Endometrium (tissue), 2 donors: Measurements from ENCODE around the gene EPB41L1.

Experiments
- FAIRE-seq: peaks from 2 replicates; lab custom pipeline; 2012; peaks lifted over from hg19 to GRCh38; lab: Jason Lieb, UNC
- donor health status: control.
- donor health status: control.

Gene EPB41L1

DNA sequence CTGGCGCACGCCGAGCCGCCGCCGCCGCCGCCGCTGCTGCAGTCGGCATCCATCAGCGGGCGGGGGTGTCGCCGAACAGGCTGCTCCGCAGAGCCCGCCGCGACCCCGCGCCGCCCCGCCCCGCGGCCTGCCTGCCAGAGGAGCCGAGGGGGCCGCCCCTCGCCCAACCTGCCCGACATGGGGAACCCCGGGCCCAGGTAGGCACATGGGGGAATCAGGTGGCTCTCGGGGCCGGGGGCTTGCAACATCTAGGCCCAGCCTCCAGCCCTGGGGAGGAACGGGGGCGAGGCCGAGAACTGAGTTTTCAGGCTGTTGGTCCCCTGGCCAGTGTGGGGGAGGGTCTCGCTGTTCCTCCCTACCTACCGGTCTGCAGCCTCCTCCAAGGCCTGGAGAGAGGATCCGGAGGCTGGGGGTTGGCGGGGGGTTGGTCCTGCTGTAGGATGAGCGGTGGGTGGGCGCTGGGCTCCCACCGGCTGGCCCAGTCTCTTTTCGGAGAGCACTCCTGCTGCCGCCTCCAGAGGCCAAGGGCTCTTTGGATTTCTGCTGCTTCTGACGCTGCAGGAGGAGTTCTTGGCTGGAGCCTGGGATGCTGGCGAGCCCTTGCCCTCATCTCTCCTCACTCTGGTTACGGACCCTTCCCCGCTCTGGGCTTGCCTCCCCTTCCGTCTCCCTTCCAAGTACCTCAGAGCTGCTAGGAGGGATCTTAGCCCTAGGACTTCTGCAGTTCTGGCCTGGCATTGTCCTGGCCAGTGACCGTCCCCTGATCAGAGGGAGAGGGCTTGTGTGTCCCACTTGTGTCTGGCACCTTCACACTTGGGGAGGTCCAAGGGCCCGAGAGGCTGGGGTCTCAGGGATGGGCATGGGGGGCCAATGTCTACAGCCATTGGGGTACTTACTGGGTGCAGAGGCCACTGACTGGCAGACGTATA, at the start of gene EPB41L1:
Gene EPB41L1 (plus strand): TSS at position 41 of the 929 bp plus-strand sequence. CDS start 19,038 bp downstream, outside the sequence.
- FAIRE-seq, result no peak

DNA sequence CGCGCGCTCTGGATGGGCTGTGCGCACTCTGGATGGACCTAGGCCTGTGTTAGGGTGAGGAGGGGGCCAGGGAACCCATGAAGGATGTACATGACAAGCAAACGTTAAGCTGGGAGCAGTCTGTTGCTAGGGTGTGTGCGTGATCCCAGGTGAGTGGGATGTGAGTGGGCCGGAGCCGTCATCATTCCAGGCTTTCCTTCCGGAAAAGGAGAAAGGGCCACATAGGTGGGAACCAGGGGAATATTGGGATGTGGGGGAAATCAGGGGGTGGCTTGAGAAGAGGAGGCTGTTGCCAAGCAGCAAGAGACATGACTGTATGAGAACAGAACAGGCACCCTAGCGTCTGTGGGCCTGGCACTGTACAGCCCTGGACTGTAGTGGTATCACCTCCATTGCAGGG, 49.7 kb upstream of the EPB41L1 start:
- no peak for FAIRE-seq

DNA sequence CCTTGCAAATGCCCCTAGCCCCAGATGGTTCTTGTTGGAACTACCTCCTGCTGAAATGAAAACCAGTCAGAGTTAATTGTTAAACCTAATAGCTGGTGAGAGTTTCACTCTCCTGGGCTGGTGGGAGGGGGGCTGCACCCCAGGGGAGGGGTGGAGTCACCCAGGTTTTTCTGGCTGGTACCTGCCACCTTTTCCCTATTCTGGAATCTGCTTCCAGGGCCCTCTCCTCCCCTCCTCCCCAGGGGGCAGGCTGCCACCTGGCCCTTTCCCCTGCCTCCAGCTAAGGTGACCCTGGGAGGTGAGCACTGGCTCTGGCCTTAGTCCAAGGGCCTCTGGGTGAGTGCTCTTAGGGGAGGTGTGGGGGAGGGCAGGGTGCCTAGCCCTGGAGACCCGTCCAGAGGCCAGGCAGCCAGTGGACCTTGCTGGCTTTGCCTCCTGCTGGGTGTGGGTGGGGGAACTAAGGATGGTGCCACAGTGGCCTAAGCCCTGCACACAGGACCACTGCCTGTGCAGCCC, 48.8 kb upstream of the EPB41L1 start:
- FAIRE-seq, result no peak

DNA sequence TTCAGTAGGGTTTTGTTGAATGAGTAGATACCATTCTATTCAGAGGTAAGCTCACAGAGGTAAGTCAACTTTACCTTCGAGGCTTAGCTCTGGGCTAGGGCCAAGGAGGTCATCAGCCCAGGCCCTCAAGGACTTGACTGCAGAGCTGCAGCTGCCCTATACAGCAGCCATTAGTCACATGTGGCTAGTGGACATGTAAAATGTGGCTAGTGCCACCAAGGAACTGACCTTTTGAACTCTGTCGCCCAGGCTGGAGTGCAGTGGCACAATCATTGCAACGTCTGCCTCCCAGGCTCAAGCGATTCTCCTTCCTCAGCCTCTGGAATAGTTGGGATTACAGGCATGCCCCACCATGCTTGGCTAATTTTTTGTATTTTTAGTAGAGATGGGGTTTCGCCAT, 47.9 kb upstream of the EPB41L1 start:
- no peak for FAIRE-seq

DNA sequence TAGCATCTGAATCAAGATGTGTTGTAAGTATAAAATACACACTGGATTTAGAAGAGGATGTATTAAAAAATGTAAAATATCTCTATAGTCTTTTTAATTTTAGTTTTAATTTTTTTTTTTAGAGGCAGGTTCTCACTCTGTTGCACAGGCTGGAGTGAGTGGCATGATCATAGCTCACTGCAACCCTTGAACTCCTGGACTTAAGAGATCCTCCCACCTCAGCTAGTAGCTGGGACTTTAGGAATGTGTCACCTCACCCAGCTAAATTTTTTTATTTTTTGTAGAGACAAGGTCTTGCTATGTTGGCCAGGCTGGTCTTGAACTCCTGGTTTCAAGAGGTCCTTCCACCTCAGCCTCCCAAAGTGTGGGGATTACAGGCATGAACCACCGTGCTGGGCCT, 46.7 kb upstream of the EPB41L1 start:
- FAIRE-seq, result no peak

DNA sequence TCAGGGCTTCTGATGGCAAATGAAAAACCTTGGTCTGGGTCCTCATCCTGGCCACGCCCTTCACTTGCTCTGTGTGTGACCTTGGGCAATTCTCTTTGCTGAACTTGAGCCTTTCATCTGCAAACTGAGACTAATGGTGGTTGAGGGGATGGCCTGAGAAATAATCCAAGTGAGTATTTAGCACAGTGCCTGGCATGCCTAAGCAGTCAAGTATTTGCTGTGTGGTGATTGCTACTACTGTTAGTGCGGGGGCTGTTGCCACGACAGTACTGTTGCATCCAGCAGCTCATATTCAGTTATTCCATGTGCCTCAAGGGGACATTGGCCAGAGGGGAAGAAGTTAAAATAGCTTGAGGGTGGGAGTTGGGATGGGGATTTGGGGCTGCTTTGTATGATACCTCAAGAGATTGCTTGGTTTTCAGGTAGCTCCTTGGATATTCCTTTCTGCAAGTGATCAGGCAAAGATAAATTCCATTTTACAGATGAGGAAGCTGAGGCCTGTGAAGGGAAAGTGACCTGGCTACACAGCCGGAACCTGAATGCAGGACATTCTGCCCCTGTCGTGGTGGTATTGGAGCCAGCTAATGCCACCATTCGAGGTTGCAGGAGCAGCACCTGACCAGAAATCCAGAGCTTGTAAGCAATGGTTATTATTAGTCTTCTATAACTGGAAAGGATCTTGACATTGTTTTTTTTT, 45.1 kb upstream of the EPB41L1 start:
- no peak for FAIRE-seq

DNA sequence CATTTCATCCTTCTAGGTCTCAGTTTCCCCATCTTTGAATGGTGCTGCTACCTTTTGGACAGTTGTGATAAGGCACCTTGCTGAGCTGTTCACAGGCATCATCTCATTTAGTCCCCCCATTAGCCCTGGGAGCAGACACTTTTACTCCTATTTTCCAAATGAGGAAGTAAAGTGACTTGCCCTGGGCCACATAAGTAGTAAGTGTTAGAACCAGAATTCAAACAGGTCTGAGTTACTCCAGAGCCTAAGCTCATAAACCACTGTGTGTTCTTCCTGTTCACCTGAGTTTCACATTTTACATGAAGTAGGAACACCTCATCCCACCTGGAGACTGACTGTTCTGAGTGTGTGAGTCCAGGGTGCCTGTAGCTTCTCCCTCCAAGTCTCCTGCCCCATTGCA, 43.5 kb upstream of the EPB41L1 start:
- FAIRE-seq, result no peak

DNA sequence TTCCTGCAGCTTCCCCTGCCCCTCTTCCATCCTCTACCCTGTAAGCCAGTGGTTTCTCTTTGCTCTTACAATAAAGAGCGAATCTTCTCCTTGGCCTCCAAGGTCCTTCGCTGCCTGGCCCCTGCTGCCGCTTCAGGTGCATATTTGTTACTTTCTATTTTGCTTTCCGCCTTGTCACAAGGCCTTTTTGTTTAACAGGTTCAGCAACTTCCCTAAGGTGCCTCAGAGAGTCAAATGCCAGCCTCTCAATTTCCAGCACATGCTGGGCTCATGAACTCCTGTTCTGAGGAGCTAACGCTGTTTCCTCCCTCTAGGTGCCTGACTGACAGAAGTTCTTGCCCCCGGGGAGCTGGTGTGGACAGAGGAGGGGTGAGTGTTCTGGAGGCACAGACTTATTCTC, 42.4 kb upstream of the EPB41L1 start:
- no peak for FAIRE-seq

DNA sequence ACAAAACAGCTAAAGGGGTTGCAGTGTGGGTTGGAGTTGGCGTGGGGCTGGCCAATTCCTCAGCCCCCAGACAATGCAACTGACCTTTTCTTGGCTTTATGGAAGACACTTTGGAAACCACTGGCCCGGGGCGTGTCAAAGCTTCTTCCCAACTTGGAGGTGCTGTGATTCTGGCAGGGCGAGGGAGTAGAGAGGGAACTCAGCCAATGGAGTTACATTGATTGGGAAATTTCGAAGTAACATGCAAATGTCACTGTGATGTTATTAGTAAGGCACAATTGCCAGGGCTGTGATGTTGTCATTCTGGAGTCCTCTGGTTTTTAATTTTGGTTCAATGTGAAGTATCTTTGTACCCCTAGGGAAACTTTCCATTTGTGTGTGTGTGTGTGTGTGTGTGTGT, 41.5 kb upstream of the EPB41L1 start:
- FAIRE-seq, result no peak

DNA sequence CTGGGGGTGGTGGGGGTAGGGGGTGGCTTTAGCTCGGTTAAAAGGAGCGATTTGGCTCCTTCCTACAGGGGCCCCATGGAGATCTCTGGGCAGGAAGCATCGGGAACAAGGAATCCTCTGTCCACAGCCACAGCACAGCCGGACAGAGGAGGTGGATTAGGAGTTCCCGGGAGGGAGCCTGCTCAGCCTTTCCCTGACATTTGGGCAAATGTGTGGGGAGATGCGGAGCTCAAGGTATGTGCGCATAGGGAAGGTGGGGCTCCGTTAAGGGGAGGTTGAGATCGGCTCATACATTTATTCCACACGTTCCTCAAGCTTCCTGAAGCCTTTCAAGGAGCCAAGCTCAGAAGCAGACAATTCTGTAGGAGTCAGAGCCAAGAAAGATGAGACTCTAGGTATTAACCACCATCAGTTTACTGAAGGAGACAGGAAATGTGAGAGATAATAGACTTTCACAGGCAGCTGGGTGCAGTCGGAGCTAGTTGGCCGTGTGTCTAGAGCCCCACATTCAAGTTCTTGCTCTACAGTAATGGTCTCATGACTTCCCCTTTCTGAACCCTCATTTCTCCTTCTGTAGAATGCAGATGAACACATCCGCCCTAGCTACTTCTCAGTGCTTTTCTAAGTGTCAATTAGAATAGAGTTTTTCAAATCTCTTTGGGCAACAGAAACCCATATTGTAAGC, 40.8 kb upstream of the EPB41L1 start:
- no peak for FAIRE-seq

DNA sequence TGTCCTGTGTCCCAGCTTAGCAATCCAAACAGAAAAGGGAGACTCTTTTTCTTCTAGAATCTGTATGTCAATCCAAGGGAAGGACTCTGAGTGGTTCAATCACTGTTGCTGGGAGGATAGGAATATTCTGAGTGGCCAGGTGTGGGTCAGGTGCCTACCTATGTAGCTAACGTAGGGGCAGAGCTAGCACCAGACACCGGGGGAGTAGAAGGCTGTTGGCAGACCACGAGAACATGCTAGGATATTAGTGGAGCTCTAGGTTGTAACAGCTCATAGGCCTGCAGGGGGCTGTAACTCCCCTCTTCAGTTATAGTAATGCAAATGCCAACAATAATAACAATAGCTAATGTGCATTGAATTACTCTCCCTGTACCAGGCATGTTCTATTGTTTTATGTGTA, 39.8 kb upstream of the EPB41L1 start:
- no peak for FAIRE-seq

DNA sequence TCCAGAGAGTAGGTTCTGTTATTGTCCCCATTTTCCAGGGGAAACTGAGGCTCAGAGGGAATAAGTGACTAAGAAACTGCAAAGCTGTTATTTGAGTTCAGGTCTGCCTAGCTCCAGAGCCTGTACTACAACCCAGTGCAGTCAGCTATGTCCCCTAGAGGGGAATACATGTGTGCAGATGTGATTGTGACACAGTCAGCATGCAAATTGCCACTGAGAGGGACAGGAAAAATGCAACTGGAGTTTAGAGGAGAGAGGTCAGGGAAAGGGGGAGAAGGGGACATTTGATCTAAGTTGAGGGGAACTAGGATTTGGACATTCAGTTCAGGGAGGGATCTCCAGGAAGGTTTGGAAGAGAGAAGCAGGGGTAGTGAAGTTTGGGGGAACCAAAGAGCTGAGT, 38.6 kb upstream of the EPB41L1 start:
- FAIRE-seq, result no peak

DNA sequence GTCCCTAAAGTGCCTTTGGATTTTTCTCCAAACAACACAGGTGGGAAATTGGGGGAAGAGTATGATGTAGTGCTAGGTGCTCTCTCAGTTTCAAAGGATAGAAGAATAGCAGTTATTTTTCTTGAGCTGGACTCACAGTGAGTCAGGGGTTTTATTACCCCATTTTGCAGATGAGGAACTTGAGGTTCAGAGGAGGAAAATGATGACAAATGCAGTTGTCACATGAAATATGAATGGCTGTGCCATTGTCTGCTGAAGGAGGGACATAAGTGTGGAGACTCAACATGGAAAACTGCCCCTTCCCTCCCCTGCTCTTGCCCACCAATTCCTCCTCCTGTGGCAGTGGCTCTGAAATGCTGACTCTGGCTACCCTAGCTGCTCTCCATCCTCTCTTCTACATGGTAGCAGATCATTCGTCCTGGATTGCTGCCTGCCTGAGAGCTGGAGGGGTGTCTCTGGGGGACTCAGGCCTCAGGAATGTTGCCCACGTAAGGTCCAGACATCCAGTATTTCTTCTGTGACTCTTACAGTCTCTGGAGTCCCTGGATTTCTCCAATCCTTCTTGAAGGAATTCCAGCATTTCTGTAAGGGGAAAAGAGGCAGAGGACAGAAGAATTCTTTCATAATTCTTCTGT, 37.6 kb upstream of the EPB41L1 start:
- FAIRE-seq, result no peak

DNA sequence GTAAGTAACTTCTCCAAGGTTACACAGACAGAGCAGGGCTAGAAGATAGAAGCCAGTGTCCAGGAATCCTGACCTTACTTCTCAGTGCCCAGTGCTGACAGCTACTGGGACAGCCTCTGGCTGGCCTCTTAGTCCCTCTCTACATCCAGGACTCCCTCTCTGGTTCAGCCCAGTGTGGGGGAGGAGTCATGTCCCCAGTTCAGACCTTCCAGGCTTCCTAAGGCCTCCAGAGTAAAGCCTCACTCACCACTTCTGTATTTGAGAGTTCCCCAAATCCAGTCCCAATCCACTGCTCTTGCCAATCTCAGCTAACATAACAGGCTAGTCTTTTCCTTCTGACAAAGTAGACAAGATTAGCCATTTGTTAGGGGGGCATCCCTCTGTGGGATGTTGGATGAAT, 36.9 kb upstream of the EPB41L1 start:
- no peak for FAIRE-seq

DNA sequence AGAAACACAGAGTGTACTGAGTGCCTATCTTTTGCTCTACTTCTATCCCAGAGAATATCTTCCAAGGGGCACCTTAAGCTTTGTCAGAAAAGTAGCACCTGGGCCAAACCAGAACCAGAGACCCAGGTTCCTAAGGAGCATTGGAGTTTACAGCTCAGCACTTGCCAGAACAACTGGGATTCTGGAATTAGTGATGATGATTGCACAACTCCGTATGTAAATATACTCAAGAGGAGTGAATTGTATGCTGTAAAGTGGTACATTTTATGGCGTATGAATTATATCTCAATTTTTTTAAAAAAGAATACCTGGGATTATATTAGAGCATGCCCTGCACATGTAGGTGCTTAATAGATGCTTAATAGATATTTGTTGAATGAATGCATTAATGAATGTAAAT, 36.2 kb upstream of the EPB41L1 start:
- no peak for FAIRE-seq

DNA sequence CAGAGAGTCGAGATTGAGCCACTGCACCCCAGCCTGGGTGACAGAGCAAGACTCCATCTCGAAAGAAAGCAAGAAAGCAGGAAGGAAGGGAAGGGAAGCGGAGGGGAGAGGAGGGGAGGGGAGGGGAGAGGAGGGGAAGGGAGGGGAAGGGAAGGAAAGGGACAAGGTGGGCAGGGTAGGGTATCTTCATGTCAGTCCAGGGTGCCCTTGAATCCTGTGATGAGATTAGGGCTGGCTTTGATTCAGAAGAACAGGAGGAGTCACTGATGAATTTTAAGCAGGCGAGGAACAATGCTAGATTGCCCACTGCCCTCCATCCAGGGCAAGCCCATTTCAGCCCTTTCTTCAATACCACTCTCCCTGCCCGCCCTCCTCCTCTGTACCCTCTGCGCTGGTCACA, 35.0 kb upstream of the EPB41L1 start:
- FAIRE-seq, result no peak

DNA sequence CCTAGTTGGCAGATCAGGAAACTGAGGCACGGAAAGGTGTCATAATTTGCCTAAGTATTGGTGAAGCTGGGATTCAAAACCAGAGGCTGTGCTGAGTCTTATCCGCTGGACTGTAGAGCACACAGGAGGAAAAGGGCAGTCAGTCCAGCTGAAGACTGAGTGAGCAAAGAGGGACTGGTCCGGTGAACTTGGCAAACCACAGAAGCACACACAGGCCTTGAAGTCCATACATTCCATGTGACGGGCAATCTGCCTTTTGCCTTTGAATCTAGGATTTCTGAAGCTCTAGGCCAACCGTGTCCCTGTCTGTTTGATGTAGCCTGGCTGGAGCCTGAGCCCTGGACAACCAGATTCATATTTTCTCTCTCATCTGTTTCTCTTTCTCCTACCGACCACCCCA, 34.3 kb upstream of the EPB41L1 start:
- FAIRE-seq, result no peak

DNA sequence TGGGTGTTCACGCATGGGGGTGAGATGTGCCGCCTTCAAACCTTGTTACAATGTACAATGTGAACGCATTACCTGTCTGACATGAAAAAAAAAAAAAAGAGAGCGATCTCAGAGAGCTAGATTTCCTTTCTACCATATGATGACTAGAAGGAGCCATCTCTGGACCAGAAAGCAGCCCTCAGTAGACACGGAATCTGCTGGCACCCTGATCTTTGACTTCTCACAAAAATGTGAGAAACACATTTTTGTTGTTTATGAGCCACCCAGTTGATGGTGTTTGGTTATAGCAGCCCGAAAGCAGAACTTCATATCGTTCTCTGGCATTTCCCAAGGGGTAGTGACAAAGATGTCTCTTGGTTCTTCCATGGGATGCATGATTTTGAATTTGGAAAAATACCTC, 33.5 kb upstream of the EPB41L1 start:
- FAIRE-seq, result no peak

DNA sequence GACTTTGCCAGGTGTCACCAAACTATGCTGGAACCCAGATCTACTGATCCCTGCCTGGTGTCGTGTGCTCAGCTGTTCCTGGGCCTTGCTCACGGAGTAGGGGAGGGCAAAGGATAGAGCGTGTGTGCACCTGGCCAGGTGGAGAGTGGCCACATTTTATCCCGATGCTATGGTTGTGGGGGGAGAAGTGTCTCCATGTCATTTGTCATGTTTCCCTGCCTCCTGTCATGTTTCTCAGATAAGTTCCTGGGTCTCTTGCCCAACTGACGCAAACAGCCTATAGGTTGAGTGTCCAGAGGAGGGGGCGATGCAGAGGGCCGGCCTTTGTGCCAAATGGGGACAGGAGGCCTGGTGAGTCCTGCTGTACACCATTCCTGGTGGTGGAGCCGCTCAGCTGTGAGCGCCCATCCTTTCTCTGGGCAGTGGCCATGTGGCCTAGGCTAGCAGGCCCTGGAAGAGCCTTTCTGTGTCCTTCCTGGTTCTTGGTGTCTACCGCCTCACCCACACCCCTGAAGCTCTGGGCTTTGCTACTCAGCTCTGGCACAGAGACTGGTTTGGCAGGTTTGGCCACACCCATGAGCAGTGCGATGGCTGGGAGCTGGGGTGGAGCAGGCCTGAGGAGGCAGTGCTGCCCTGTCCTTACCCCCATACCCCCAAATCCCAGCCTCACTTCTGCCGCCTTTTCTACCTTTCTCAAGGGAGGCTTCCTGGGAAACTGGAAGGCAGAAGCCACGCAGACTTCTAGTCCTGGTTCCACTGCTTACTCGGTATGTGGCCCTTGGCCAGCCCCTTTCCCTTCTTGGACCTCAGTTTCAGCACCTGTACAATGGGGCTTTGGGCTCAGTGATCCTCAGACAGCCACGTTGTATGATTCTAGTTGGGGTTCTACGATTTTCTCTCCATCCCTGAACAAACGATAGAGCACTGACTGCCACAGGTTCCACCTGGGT, 32.3 kb upstream of the EPB41L1 start:
- FAIRE-seq, result no peak

DNA sequence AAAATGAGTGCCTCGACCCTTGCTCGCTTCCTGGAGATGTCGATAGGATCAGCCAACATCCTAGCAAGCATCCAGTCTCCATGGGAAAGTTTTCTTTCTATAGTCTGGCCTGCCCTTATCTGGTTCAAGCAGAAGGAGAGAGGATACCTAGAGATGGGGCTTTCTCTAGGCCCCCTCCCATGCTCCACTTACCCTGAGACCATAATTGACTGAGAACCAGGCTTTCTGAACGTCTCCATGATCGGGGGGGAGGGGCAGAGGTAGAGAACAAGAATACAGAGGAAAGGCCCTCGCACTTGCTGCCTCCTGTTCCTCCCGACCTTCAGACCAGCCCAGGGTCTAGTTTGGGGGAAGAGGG, 31.6 kb upstream of the EPB41L1 start:
- FAIRE-seq, result no peak

DNA sequence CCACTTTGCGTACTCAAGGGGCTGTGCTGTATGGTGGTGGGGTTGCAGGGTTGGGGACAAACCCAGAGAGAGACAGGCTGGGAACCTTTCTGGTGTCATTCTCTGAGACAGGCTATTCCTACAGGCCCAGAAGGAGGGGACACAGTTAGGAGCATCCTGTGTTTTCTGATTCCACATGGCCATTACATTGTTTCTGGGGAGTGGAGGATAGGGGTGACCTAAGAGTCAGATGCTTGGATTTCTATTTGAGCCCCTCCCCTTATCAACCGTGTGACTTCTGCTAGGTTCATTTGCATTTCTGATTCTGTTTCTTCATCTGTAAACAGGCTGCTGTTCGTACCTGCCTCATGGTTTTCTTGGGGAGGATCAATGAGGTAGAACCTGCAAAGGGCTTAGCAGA, 29.4 kb upstream of the EPB41L1 start:
- FAIRE-seq, result no peak
